Measurements from ENCODE around the gene FGF2. TPM values are rescaled to one million over a fixed set of nuclear protein-coding genes. Genes with fewer than 3 reads are reported as not detected.

Gene FGF2
- total RNA-seq, 1 experiment from 2014 or later = not detected

GRCh38 chr4:122873821-122874593, 47.4 kb downstream of the FGF2 start:
- H3K9me2 ChIP-seq (replicated peaks; ENCODE audit: insufficient read depth, low read length) = no peaks in the 10 kb centered on the region
- no peaks in the 10 kb centered on the region for H3K4me1 ChIP-seq (ENCODE audit: low read length)
- H4K20me1 ChIP-seq (ENCODE audit: insufficient read depth, low read depth, low read length) = no peaks in the 10 kb centered on the region
- no peak overlapping the region for H3K4me3 ChIP-seq (ENCODE audit: low read length)
- no peak overlapping the region for H3K9ac ChIP-seq (ENCODE audit: low read length)
- DNase-seq = no peak
- no peaks in the 10 kb centered on the region for H3K27me3 ChIP-seq (ENCODE audit: low read length)
- no peaks in the 10 kb centered on the region for H3K79me2 ChIP-seq (ENCODE audit: low read length)
- no peak overlapping the region for H3K4me2 ChIP-seq (ENCODE audit: low read depth, low read length, poor library complexity, severe bottlenecking)
- H2AFZ ChIP-seq (ENCODE audit: low read length) = no peak overlapping the region
- no peaks in the 10 kb centered on the region for H3K9me3 ChIP-seq (ENCODE audit: low read length)
- no peak overlapping the region for H3K27ac ChIP-seq (ENCODE audit: low read length)
- H3K36me3 ChIP-seq (ENCODE audit: insufficient read depth, low read length) = no peaks in the 10 kb centered on the region

- Histone ChIP-seq H3K79me2 (ENCODE audit: low read length) (no peaks in the 10 kb centered on the region), H3K4me1 (ENCODE audit: low read length) (no peaks in the 10 kb centered on the region), H3K4me2 (ENCODE audit: low read depth, low read length, poor library complexity, severe bottlenecking) (no peak overlapping the region), H4K20me1 (ENCODE audit: insufficient read depth, low read depth, low read length) (no peaks in the 10 kb centered on the region), H3K27ac (ENCODE audit: low read length) (no peak overlapping the region), H2AFZ (ENCODE audit: low read length) (no peak overlapping the region; the same call in 1 of the 2 replicates), H3K9ac (ENCODE audit: low read length) (no peak overlapping the region), H3K9me2 (replicated peaks; ENCODE audit: insufficient read depth, low read length) (no peaks in the 10 kb centered on the region), H3K4me3 (ENCODE audit: low read length) (no peak overlapping the region), H3K27me3 (ENCODE audit: low read length) (no peaks in the 10 kb centered on the region), H3K36me3 (ENCODE audit: insufficient read depth, low read length) (no peaks in the 10 kb centered on the region), H3K9me3 (ENCODE audit: low read length) (no peaks in the 10 kb centered on the region)
- no peak for DNase-seq
These were observed 49.3 kb downstream of the FGF2 start for GRCh38 chr4:122875949-122876348.

GRCh38 chr4:122876456-122876855, 49.8 kb downstream of the FGF2 start:
- H3K4me1 ChIP-seq (ENCODE audit: low read length) = no peaks in the 10 kb centered on the region
- H2AFZ ChIP-seq (ENCODE audit: low read length) = no peak overlapping the region; the same call in 1 of the 2 replicates
- H3K9me2 ChIP-seq (replicated peaks; ENCODE audit: insufficient read depth, low read length) = no peaks in the 10 kb centered on the region
- H3K4me3 ChIP-seq (ENCODE audit: low read length) = no peak overlapping the region
- no peak overlapping the region for H3K4me2 ChIP-seq (ENCODE audit: low read depth, low read length, poor library complexity, severe bottlenecking)
- H3K79me2 ChIP-seq (ENCODE audit: low read length) = no peaks in the 10 kb centered on the region
- H4K20me1 ChIP-seq (ENCODE audit: insufficient read depth, low read depth, low read length) = no peaks in the 10 kb centered on the region
- no peaks in the 10 kb centered on the region for H3K36me3 ChIP-seq (ENCODE audit: insufficient read depth, low read length)
- no peaks in the 10 kb centered on the region for H3K27me3 ChIP-seq (ENCODE audit: low read length)
- H3K27ac ChIP-seq (ENCODE audit: low read length) = no peak overlapping the region
- no peaks in the 10 kb centered on the region for H3K9me3 ChIP-seq (ENCODE audit: low read length)
- DNase-seq = no peak
- H3K9ac ChIP-seq (ENCODE audit: low read length) = no peak overlapping the region

GRCh38 chr4:122879001-122879400, 52.4 kb downstream of the FGF2 start:
- no peaks in the 10 kb centered on the region for H3K9me3 ChIP-seq (ENCODE audit: low read length)
- no peak overlapping the region for H3K9ac ChIP-seq (ENCODE audit: low read length)
- H3K27ac ChIP-seq (ENCODE audit: low read length) = no peak overlapping the region
- no peaks in the 10 kb centered on the region for H3K79me2 ChIP-seq (ENCODE audit: low read length)
- H3K9me2 ChIP-seq (replicated peaks; ENCODE audit: insufficient read depth, low read length) = no peaks in the 10 kb centered on the region
- no peak for DNase-seq
- no peaks in the 10 kb centered on the region for H4K20me1 ChIP-seq (ENCODE audit: insufficient read depth, low read depth, low read length)
- H3K4me3 ChIP-seq (ENCODE audit: low read length) = no peak overlapping the region
- H3K4me2 ChIP-seq (ENCODE audit: low read depth, low read length, poor library complexity, severe bottlenecking) = no peak overlapping the region
- no peaks in the 10 kb centered on the region for H3K27me3 ChIP-seq (ENCODE audit: low read length)
- H3K36me3 ChIP-seq (ENCODE audit: insufficient read depth, low read length) = no peaks in the 10 kb centered on the region
- H2AFZ ChIP-seq (ENCODE audit: low read length) = no peak overlapping the region
- no peaks in the 10 kb centered on the region for H3K4me1 ChIP-seq (ENCODE audit: low read length)

- Histone ChIP-seq H3K9me3 (ENCODE audit: low read length) (no peaks in the 10 kb centered on the region), H2AFZ (ENCODE audit: low read length) (no peak overlapping the region), H3K9me2 (replicated peaks; ENCODE audit: insufficient read depth, low read length) (no peaks in the 10 kb centered on the region), H3K4me3 (ENCODE audit: low read length) (no peak overlapping the region), H3K4me2 (ENCODE audit: low read depth, low read length, poor library complexity, severe bottlenecking) (no peak overlapping the region), H3K36me3 (ENCODE audit: insufficient read depth, low read length) (no peaks in the 10 kb centered on the region), H4K20me1 (ENCODE audit: insufficient read depth, low read depth, low read length) (no peaks in the 10 kb centered on the region), H3K9ac (ENCODE audit: low read length) (no peak overlapping the region), H3K4me1 (ENCODE audit: low read length) (no peaks in the 10 kb centered on the region), H3K79me2 (ENCODE audit: low read length) (no peaks in the 10 kb centered on the region), H3K27ac (ENCODE audit: low read length) (no peak overlapping the region), H3K27me3 (ENCODE audit: low read length) (no peaks in the 10 kb centered on the region)
- DNase-seq = no peak
These were observed 56.5 kb downstream of the FGF2 start for GRCh38 chr4:122882857-122883735.

- Histone ChIP-seq H3K9me3 (ENCODE audit: low read length) (no peaks in the 10 kb centered on the region), H3K4me3 (ENCODE audit: low read length) (no peak overlapping the region), H3K9me2 (replicated peaks; ENCODE audit: insufficient read depth, low read length) (no peaks in the 10 kb centered on the region), H3K27ac (ENCODE audit: low read length) (no peak overlapping the region), H3K4me1 (ENCODE audit: low read length) (no peaks in the 10 kb centered on the region), H4K20me1 (ENCODE audit: insufficient read depth, low read depth, low read length) (no peaks in the 10 kb centered on the region), H3K79me2 (ENCODE audit: low read length) (no peaks in the 10 kb centered on the region), H3K36me3 (ENCODE audit: insufficient read depth, low read length) (no peaks in the 10 kb centered on the region), H3K4me2 (ENCODE audit: low read depth, low read length, poor library complexity, severe bottlenecking) (no peak overlapping the region), H3K9ac (ENCODE audit: low read length) (no peak overlapping the region), H3K27me3 (ENCODE audit: low read length) (no peaks in the 10 kb centered on the region), H2AFZ (ENCODE audit: low read length) (no peak overlapping the region)
- DNase-seq = no peak
These were observed 57.9 kb downstream of the FGF2 start for GRCh38 chr4:122884499-122884898.

GRCh38 chr4:122889726-122890125, 63.1 kb downstream of the FGF2 start:
- H3K9ac ChIP-seq (ENCODE audit: low read length) = no peak overlapping the region
- H3K79me2 ChIP-seq (ENCODE audit: low read length) = no peaks in the 10 kb centered on the region
- H2AFZ ChIP-seq (ENCODE audit: low read length) = no peak overlapping the region
- H3K27me3 ChIP-seq (ENCODE audit: low read length) = no peaks in the 10 kb centered on the region
- no peaks in the 10 kb centered on the region for H3K9me2 ChIP-seq (replicated peaks; ENCODE audit: insufficient read depth, low read length)
- H3K4me1 ChIP-seq (ENCODE audit: low read length) = no peaks in the 10 kb centered on the region
- H3K27ac ChIP-seq (ENCODE audit: low read length) = no peak overlapping the region
- no peaks in the 10 kb centered on the region for H3K9me3 ChIP-seq (ENCODE audit: low read length)
- H3K4me2 ChIP-seq (ENCODE audit: low read depth, low read length, poor library complexity, severe bottlenecking) = no peak overlapping the region
- no peaks in the 10 kb centered on the region for H3K36me3 ChIP-seq (ENCODE audit: insufficient read depth, low read length)
- no peak overlapping the region for H3K4me3 ChIP-seq (ENCODE audit: low read length)
- no peak for DNase-seq
- no peaks in the 10 kb centered on the region for H4K20me1 ChIP-seq (ENCODE audit: insufficient read depth, low read depth, low read length)

GRCh38 chr4:122890147-122890795, 63.6 kb downstream of the FGF2 start:
- Histone ChIP-seq H3K4me3 (ENCODE audit: low read length) (no peak overlapping the region), H3K4me2 (ENCODE audit: low read depth, low read length, poor library complexity, severe bottlenecking) (no peak overlapping the region), H3K4me1 (ENCODE audit: low read length) (no peaks in the 10 kb centered on the region), H3K9me3 (ENCODE audit: low read length) (no peaks in the 10 kb centered on the region), H3K79me2 (ENCODE audit: low read length) (no peaks in the 10 kb centered on the region), H3K36me3 (ENCODE audit: insufficient read depth, low read length) (no peaks in the 10 kb centered on the region), H3K27ac (ENCODE audit: low read length) (no peak overlapping the region), H3K9ac (ENCODE audit: low read length) (no peak overlapping the region), H4K20me1 (ENCODE audit: insufficient read depth, low read depth, low read length) (no peaks in the 10 kb centered on the region), H3K27me3 (ENCODE audit: low read length) (no peaks in the 10 kb centered on the region), H3K9me2 (replicated peaks; ENCODE audit: insufficient read depth, low read length) (no peaks in the 10 kb centered on the region), H2AFZ (ENCODE audit: low read length) (no peak overlapping the region)
- DNase-seq = no peak
